A549 treated with AZD2906 at 1 μM for 4 hours (cell line): ENCODE measurements around the gene CALM1. TPM values are rescaled to one million over a fixed set of nuclear protein-coding genes. Genes with fewer than 3 reads are reported as not detected.

Experiments
- total RNA-seq: library from RNA; stranded (reverse); fragments of 200-300 nt; extraction: Qiagen RNA extraction; gene quantifications from 5 replicates; pipeline ENCODE4 v1.2.3, GENCODE V29; 2022

Gene CALM1
- total RNA-seq = 318 to 371 TPM (median 359 TPM) in 5 replicates

GRCh38 chr14:90396341-90397339 is at the start of gene CALM1:
Gene CALM1 (plus strand): TSS chr14:90397029. CDS start chr14:90397231, 202 bp downstream.

Other genes with a start within 250 kb of the CALM1 start
- 206 to 359 TPM (median 211 TPM) in 5 replicates for gene PSMC1, start 140.5 kb upstream of the CALM1 start, total RNA-seq
- 7.6 to 9.5 TPM (median 8.7 TPM) in 5 replicates for gene NRDE2, start 65.1 kb upstream of the CALM1 start, total RNA-seq